ENCODE results near the gene WBP11.

Gene WBP11

GRCh38 chr12:14825256-14825655, 22.0 kb upstream of the WBP11 start:
- H3K4me1 ChIP-seq (ENCODE audit: low read length) = peaks cover 6% of the 10 kb centered on the region; the same call in 1 of the 2 replicates
- H3K9ac ChIP-seq (ENCODE audit: low read length) = no peak overlapping the region
- H3K36me3 ChIP-seq (replicated peaks; ENCODE audit: low read depth, low read length) = no peaks in the 10 kb centered on the region
- H3K4me2 ChIP-seq (ENCODE audit: low read length) = no peak overlapping the region
- H3K9me3 ChIP-seq (ENCODE audit: insufficient read depth, low read length) = no peaks in the 10 kb centered on the region
- H3K27ac ChIP-seq (ENCODE audit: low read length) = no peak overlapping the region
- H2AFZ ChIP-seq (ENCODE audit: low read depth, low read length) = no peak overlapping the region
- H3K27me3 ChIP-seq (ENCODE audit: low read depth, low read length) = no peaks in the 10 kb centered on the region
- H3K4me3 ChIP-seq (ENCODE audit: low read length) = no peak overlapping the region
- H3K79me2 ChIP-seq (ENCODE audit: low read length) = no peaks in the 10 kb centered on the region
- TF ChIP-seq CTCF (IDR thresholded peaks at IDR 0.05; ENCODE audit: low read depth, low read length) (no peak), EZH2phosphoT487 (IDR thresholded peaks at IDR 0.05; ENCODE audit: low read depth) (no peak)
- H4K20me1 ChIP-seq (ENCODE audit: insufficient read depth, low read length) = no peaks in the 10 kb centered on the region

DNA sequence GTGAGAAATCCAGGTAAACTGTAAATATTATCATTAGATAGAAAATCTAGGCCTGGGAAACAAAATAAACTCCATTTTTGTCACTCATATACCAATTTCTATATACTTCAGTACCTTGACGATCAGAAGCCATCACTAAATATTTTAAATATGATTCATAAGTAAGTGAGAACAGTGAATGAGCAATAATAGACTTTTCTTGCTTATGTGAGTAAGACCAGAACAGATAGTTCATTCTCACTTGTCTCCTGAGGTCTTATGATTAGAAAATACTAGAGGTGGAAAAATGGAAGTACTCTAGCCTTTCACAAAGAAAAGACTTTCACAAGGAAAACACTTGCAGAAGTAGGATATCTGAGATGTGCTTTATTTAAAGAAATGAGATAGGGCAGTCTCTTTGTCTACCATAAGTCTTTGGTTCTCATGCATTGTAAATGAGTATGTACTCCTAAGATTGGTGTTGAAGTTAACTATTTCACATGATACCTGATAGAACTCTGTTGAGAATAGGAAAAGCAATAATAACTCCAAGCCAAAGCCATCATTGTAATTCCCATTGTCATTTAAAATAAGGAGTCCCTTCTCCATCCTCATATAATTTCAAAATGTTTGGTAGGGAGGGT, 20.8 kb upstream of the WBP11 start:
- Histone ChIP-seq H2AFZ (ENCODE audit: low read depth, low read length) (no peak overlapping the region), H3K4me2 (ENCODE audit: low read length) (no peak overlapping the region), H3K27me3 (ENCODE audit: low read depth, low read length) (no peaks in the 10 kb centered on the region), H3K4me1 (ENCODE audit: low read length) (peaks cover 6% of the 10 kb centered on the region; the same call in 1 of the 2 replicates), H3K27ac (ENCODE audit: low read length) (no peak overlapping the region), H3K79me2 (ENCODE audit: low read length) (no peaks in the 10 kb centered on the region), H3K4me3 (ENCODE audit: low read length) (no peak overlapping the region), H3K9ac (ENCODE audit: low read length) (no peak overlapping the region), H4K20me1 (ENCODE audit: insufficient read depth, low read length) (no peaks in the 10 kb centered on the region), H3K9me3 (ENCODE audit: insufficient read depth, low read length) (no peaks in the 10 kb centered on the region), H3K36me3 (replicated peaks; ENCODE audit: low read depth, low read length) (no peaks in the 10 kb centered on the region)
- TF ChIP-seq EZH2phosphoT487 (IDR thresholded peaks at IDR 0.05; ENCODE audit: low read depth) (no peak), CTCF (IDR thresholded peaks at IDR 0.05; ENCODE audit: low read depth, low read length) (no peak)

GRCh38 chr12:14814014-14814413, 10.7 kb upstream of the WBP11 start, which contains the start of gene SMCO3:
TSS of gene SMCO3 (minus strand) at chr12:14814182. CDS start at chr12:14806680, 7,502 bp downstream.
- TF ChIP-seq EZH2phosphoT487 (IDR thresholded peaks at IDR 0.05; ENCODE audit: low read depth) (no peak), CTCF (IDR thresholded peaks at IDR 0.05; ENCODE audit: low read depth, low read length) (no peak)
- no peaks in the 10 kb centered on the region for H3K36me3 ChIP-seq (replicated peaks; ENCODE audit: low read depth, low read length)
- no peak within 1 kb of the TSS for H2AFZ ChIP-seq (ENCODE audit: low read depth, low read length)
- H3K4me2 ChIP-seq (ENCODE audit: low read length) = no peak within 1 kb of the TSS
- no peak within 1 kb of the TSS for H3K27ac ChIP-seq (ENCODE audit: low read length)
- no peaks in the 10 kb centered on the region for H3K79me2 ChIP-seq (ENCODE audit: low read length)
- no peaks in the 10 kb centered on the region for H3K9me3 ChIP-seq (ENCODE audit: insufficient read depth, low read length)
- no peaks in the 10 kb centered on the region for H4K20me1 ChIP-seq (ENCODE audit: insufficient read depth, low read length)
- no peak within 1 kb of the TSS for H3K4me3 ChIP-seq (ENCODE audit: low read length)
- no peak within 1 kb of the TSS for H3K9ac ChIP-seq (ENCODE audit: low read length)
- H3K4me1 ChIP-seq (ENCODE audit: low read length) = peaks cover 8% of the 10 kb centered on the region
- H3K27me3 ChIP-seq (ENCODE audit: low read depth, low read length) = peaks cover 7% of the 10 kb centered on the region; the same call in 1 of the 2 replicates

- Histone ChIP-seq H3K79me2 (ENCODE audit: low read length) (no peaks in the 10 kb centered on the region), H4K20me1 (ENCODE audit: insufficient read depth, low read length) (no peaks in the 10 kb centered on the region), H3K9ac (ENCODE audit: low read length) (no peak overlapping the region), H3K27me3 (ENCODE audit: low read depth, low read length) (peaks cover 7% of the 10 kb centered on the region; the same call in 1 of the 2 replicates), H3K27ac (ENCODE audit: low read length) (no peak overlapping the region), H3K9me3 (ENCODE audit: insufficient read depth, low read length) (no peaks in the 10 kb centered on the region), H3K36me3 (replicated peaks; ENCODE audit: low read depth, low read length) (no peaks in the 10 kb centered on the region), H3K4me1 (ENCODE audit: low read length) (peaks cover 8% of the 10 kb centered on the region), H3K4me3 (ENCODE audit: low read length) (no peak overlapping the region), H2AFZ (ENCODE audit: low read depth, low read length) (no peak overlapping the region), H3K4me2 (ENCODE audit: low read length) (no peak overlapping the region)
- TF ChIP-seq EZH2phosphoT487 (IDR thresholded peaks at IDR 0.05; ENCODE audit: low read depth) (no peak), CTCF (IDR thresholded peaks at IDR 0.05; ENCODE audit: low read depth, low read length) (no peak)
Observed at GRCh38 chr12:14811486-14811885, 8.2 kb upstream of the WBP11 start.

Measured in OCI-LY3 (cell line).